PC-9 (cell line): Measurements from ENCODE around the gene CD247. TPM values are rescaled to one million over a fixed set of nuclear protein-coding genes. Genes with fewer than 3 reads are reported as not detected.

Source experiments
- BruUV-seq: library from RNA; stranded (reverse); fragments of 400-500 nt; replicated peaks from 2 replicates; lab custom pipeline; 2021; lab: Mats Ljungman, UMichigan
- CTCF ChIA-PET: fragments of 300-600 bp; sonication (Branson Sonifier 250); formaldehyde crosslinking; loops from one replicate; lab custom pipeline; 2022; ENCODE audit warnings: antibody characterized with exemption; lab: Charles Lee
- POLR2A ChIA-PET: fragments of 300-600 bp; sonication (Branson Sonifier 250); formaldehyde crosslinking; loops from one replicate; lab custom pipeline; 2022; ENCODE audit warnings: antibody characterized with exemption; ENCODE audit not compliant: unreplicated experiment; lab: Charles Lee
- DNase-seq, 2 experiments: peaks; one replicate each; pipeline versions ENCODE4 v3.0.0 to v3.0.0-alpha.2; 2015 to 2022; ENCODE audit warnings: mixed read lengths in 1 of 2
- H2AFZ ChIP-seq: fragments of 200-600 bp; sonication (generic); 2 replicates; pipeline ENCODE4 v1.8.1; 2017; ENCODE audit warnings: antibody characterized with exemption
- H3F3A ChIP-seq: fragments of 200-600 bp; sonication (generic); 2 replicates; pipeline ENCODE4 v1.8.1; 2017; ENCODE audit warnings: antibody characterized with exemption, mild to moderate bottlenecking, low read depth; ENCODE audit not compliant: insufficient read depth
- H3K27ac ChIP-seq: fragments of 200-600 bp; sonication (generic); 2 replicates; pipeline ENCODE4 v1.6.1; 2016; ENCODE audit warnings: mixed run types
- H3K27me3 ChIP-seq: fragments of 200-600 bp; sonication (generic); 2 replicates; pipeline ENCODE4 v1.6.1; 2016; ENCODE audit warnings: low read depth, mixed run types; ENCODE audit not compliant: insufficient read depth
- H3K36me3 ChIP-seq: fragments of 200-600 bp; sonication (generic); 2 replicates; pipeline ENCODE4 v1.6.1; 2016; ENCODE audit warnings: low read depth, mixed run types
- H3K4me1 ChIP-seq: fragments of 200-600 bp; sonication (generic); replicated peaks from 2 replicates; pipeline ENCODE4 v1.6.1; 2016; ENCODE audit warnings: mixed run types; ENCODE audit not compliant: insufficient read depth
- H3K4me2 ChIP-seq: fragments of 200-600 bp; sonication (generic); 2 replicates; pipeline ENCODE4 v1.6.1; 2017; ENCODE audit warnings: mixed run types
- H3K4me3 ChIP-seq: fragments of 200-600 bp; sonication (generic); 2 replicates; pipeline ENCODE4 v1.6.1; 2016; ENCODE audit warnings: mixed run types
- H3K79me2 ChIP-seq: fragments of 200-600 bp; sonication (generic); 2 replicates; pipeline ENCODE4 v1.6.1; 2017; ENCODE audit warnings: low read depth, mixed run types
- H3K9me2 ChIP-seq: fragments of 200-600 bp; sonication (generic); 2 replicates; pipeline ENCODE4 v1.8.1; 2017; ENCODE audit warnings: mild to moderate bottlenecking; ENCODE audit not compliant: insufficient read depth
- H3K9me3 ChIP-seq: fragments of 200-600 bp; sonication (generic); 2 replicates; pipeline ENCODE4 v1.8.1; 2016; ENCODE audit warnings: low read depth; ENCODE audit not compliant: insufficient read depth
- H4K20me1 ChIP-seq: fragments of 200-600 bp; sonication (generic); 2 replicates; pipeline ENCODE4 v1.8.1; 2017; ENCODE audit not compliant: insufficient read depth
- CTCF ChIP-seq: fragments of 200-600 bp; sonication (generic); conservative IDR thresholded peaks from 2 replicates; pipeline ENCODE4 v1.6.1; 2017; ENCODE audit warnings: mixed run types, antibody characterized with exemption, mild to moderate bottlenecking, moderate library complexity
- EZH2 ChIP-seq: fragments of 200-600 bp; sonication (generic); IDR thresholded peaks from 2 replicates; pipeline ENCODE4 v1.8.0; 2017; ENCODE audit warnings: antibody characterized with exemption, low read depth
- intact Hi-C: fragments of 100-400 bp; cut with micrococcal nuclease; formaldehyde crosslinking; loops from one replicate; pipeline ENCODE4 v1.10.0; 2022; ENCODE audit not compliant: unreplicated experiment
- total RNA-seq: library from RNA; stranded (reverse); gene quantifications from 2 replicates; pipeline ENCODE4 v1.2.3, GENCODE V29; 2021

Gene CD247
- total RNA-seq, 1 experiment from 2014 or later = not detected

DNA sequence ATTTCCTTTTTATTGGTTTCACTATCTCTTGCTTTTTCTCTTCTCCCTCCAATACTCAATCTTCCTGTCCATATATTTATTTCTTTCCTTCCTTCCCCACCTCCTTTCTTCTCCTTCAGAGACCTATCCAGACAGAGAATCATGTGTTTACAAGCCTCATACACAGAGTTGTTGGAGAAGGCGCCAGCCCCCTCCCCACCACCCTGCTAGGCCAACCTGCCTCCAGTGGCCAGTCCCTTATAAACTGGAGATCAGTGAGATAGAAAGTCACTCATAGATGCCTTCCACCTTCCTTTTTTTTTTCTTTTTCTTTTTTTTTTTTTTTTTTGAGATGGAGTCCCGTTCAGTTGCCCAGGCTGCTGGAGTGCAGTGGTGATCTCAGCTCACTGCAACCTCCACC, 53.3 kb downstream of the CD247 start:
- intact Hi-C loops = no loop called here
- TF ChIP-seq EZH2 (no peak), CTCF (no peak)
- Histone ChIP-seq H3K9me3 (no peaks in the 10 kb centered on the region), H3K4me2 (no peak overlapping the region), H3K27me3 (no peaks in the 10 kb centered on the region), H3K9me2 (no peaks in the 10 kb centered on the region), H3K4me3 (no peak overlapping the region), H3K79me2 (no peaks in the 10 kb centered on the region), H3K27ac (no peak overlapping the region), H3K36me3 (no peaks in the 10 kb centered on the region), H2AFZ (no peak overlapping the region), H3K4me1 (no peaks in the 10 kb centered on the region), H3F3A (no peaks in the 10 kb centered on the region), H4K20me1 (no peaks in the 10 kb centered on the region)
- BruUV-seq = no TSS peak
- ChIA-PET CTCF (no interaction called here), POLR2A (no interaction called here)
- no peak for DNase-seq

- ChIA-PET POLR2A (no interaction called here), CTCF (no interaction called here)
- H3F3A ChIP-seq = no peaks in the 10 kb centered on the region
Measured at GRCh38 chr1:167463875-167464575, 54.3 kb downstream of the CD247 start.

GRCh38 chr1:167463080-167463479, 55.2 kb downstream of the CD247 start:
- intact Hi-C loops = no loop called here
- no peaks in the 10 kb centered on the region for H3K9me2 ChIP-seq
- H2AFZ ChIP-seq = no peak overlapping the region
- no peaks in the 10 kb centered on the region for H4K20me1 ChIP-seq
- no peaks in the 10 kb centered on the region for H3K27me3 ChIP-seq
- no peak overlapping the region for H3K4me3 ChIP-seq
- H3K4me1 ChIP-seq = no peaks in the 10 kb centered on the region
- H3F3A ChIP-seq = no peaks in the 10 kb centered on the region
- no peaks in the 10 kb centered on the region for H3K36me3 ChIP-seq
- no peaks in the 10 kb centered on the region for H3K9me3 ChIP-seq
- H3K4me2 ChIP-seq = no peak overlapping the region
- CTCF ChIA-PET = no interaction called here
- POLR2A ChIA-PET = no interaction called here
- no peak for TF ChIP-seq EZH2
- TF ChIP-seq CTCF = no peak
- H3K79me2 ChIP-seq = no peaks in the 10 kb centered on the region
- no peak for DNase-seq
- BruUV-seq = no TSS peak
- H3K27ac ChIP-seq = no peak overlapping the region

More at GRCh38 chr1:167463875-167464575, 54.3 kb downstream of the CD247 start:
- intact Hi-C loops = no loop called here
- Histone ChIP-seq H3K4me3 (no peak overlapping the region), H3K27me3 (no peaks in the 10 kb centered on the region), H3K4me1 (no peaks in the 10 kb centered on the region), H3K79me2 (no peaks in the 10 kb centered on the region), H3K27ac (no peak overlapping the region), H2AFZ (no peak overlapping the region), H4K20me1 (no peaks in the 10 kb centered on the region), H3K36me3 (no peaks in the 10 kb centered on the region), H3K4me2 (no peak overlapping the region), H3K9me3 (no peaks in the 10 kb centered on the region), H3K9me2 (no peaks in the 10 kb centered on the region)
- TF ChIP-seq EZH2 (no peak), CTCF (no peak)
- no peak for DNase-seq
- no TSS peak for BruUV-seq
